ENCODE results near the gene SUMO3.

SUMO3 gene

GRCh38 chr21:44801468-44802395 lies 16.1 kb downstream of the SUMO3 start, which contains the start of gene UBE2G2:
Gene UBE2G2 (minus strand): TSS chr21:44801820. CDS start chr21:44801748, 72 bp downstream.
- DNase-seq (ENCODE audit: low read depth): peak; percentile 83

- peak; percentile 51 for DNase-seq (ENCODE audit: low read depth)
Measured at GRCh38 chr21:44800971-44801467, 16.8 kb downstream of the SUMO3 start.

- peak; percentile 28 for DNase-seq (ENCODE audit: low read depth)
Measured at GRCh38 chr21:44800103-44800502, 17.8 kb downstream of the SUMO3 start.

- DNase-seq (ENCODE audit: low read depth): no peak
Measured at GRCh38 chr21:44799646-44800045, 18.2 kb downstream of the SUMO3 start.

- no peak for DNase-seq (ENCODE audit: low read depth)
Measured at GRCh38 chr21:44797775-44798174, 20.1 kb downstream of the SUMO3 start.

- no peak for DNase-seq (ENCODE audit: low read depth)
Measured at GRCh38 chr21:44795342-44795741, 22.5 kb downstream of the SUMO3 start.

GRCh38 chr21:44793592-44794374 lies 24.1 kb downstream of the SUMO3 start:
- no peak for DNase-seq (ENCODE audit: low read depth)

- DNase-seq (ENCODE audit: low read depth): peak; percentile 69
Measured at GRCh38 chr21:44792702-44793591, 24.9 kb downstream of the SUMO3 start.

- no peak for DNase-seq (ENCODE audit: low read depth)
Measured at GRCh38 chr21:44791993-44792392, 25.9 kb downstream of the SUMO3 start.

- no peak for DNase-seq (ENCODE audit: low read depth)
Measured at GRCh38 chr21:44791246-44791645, 26.6 kb downstream of the SUMO3 start.

GRCh38 chr21:44790368-44790767 lies 27.5 kb downstream of the SUMO3 start:
- no peak for DNase-seq (ENCODE audit: low read depth)

GRCh38 chr21:44789880-44790279 lies 28.0 kb downstream of the SUMO3 start:
- peak; percentile 48 for DNase-seq (ENCODE audit: low read depth)

GRCh38 chr21:44785620-44786335 lies 32.1 kb downstream of the SUMO3 start:
- no peak for DNase-seq (ENCODE audit: low read depth)

GRCh38 chr21:44784810-44785209 lies 33.1 kb downstream of the SUMO3 start:
- no peak for DNase-seq (ENCODE audit: low read depth)

- DNase-seq (ENCODE audit: low read depth): no peak
Measured at GRCh38 chr21:44783020-44783696, 34.7 kb downstream of the SUMO3 start.

- no peak for DNase-seq (ENCODE audit: low read depth)
Measured at GRCh38 chr21:44780767-44781459, 36.9 kb downstream of the SUMO3 start.

- DNase-seq (ENCODE audit: low read depth): no peak
Measured at GRCh38 chr21:44780137-44780502, 37.7 kb downstream of the SUMO3 start.

- DNase-seq (ENCODE audit: low read depth): no peak
Measured at GRCh38 chr21:44779417-44780136, 38.3 kb downstream of the SUMO3 start.

- no peak for DNase-seq (ENCODE audit: low read depth)
Measured at GRCh38 chr21:44778983-44779382, 38.9 kb downstream of the SUMO3 start.

Measured in ELR (cell line).